A673 (cell line): Measurements from ENCODE around the gene VPS8. TPM values are rescaled to one million over a fixed set of nuclear protein-coding genes. Genes with fewer than 3 reads are reported as not detected.

Experiments
- BruUV-seq: library from RNA; stranded (reverse); fragments of 400-500 nt; replicated peaks from 2 replicates; lab custom pipeline; 2021; lab: Mats Ljungman, UMichigan
- CTCF ChIA-PET: fragments of 300-600 bp; sonication (Branson Sonifier 250); formaldehyde crosslinking; loops from one replicate; lab custom pipeline; 2022; ENCODE audit warnings: antibody characterized with exemption; lab: Charles Lee
- POLR2A ChIA-PET: fragments of 300-600 bp; sonication (Branson Sonifier 250); formaldehyde crosslinking; loops from one replicate; lab custom pipeline; 2022; ENCODE audit warnings: antibody characterized with exemption; ENCODE audit not compliant: low non-redundant PET; lab: Charles Lee
- DNase-seq: peaks from one replicate; pipeline ENCODE4 v3.0.0-alpha.2; 2015; ENCODE audit warnings: low spot score
- H3K27ac ChIP-seq: fragments of 200-600 bp; sonication (generic); 2 replicates; pipeline ENCODE4 v1.5.1; 2016; ENCODE audit warnings: mixed run types, low read depth, mild to moderate bottlenecking, mixed read lengths, antibody characterized with exemption, low read length; ENCODE audit not compliant: poor library complexity, severe bottlenecking
- H3K27me3 ChIP-seq: fragments of 200-600 bp; sonication (generic); replicated peaks from 2 replicates; pipeline ENCODE4 v1.6.1; 2017; ENCODE audit warnings: mixed run types, low read depth, mild to moderate bottlenecking, mixed read lengths, antibody characterized with exemption, low read length; ENCODE audit not compliant: insufficient read depth, poor library complexity
- H3K36me3 ChIP-seq: fragments of 200-600 bp; sonication (generic); 2 replicates; pipeline ENCODE4 v1.6.1; 2016; ENCODE audit warnings: mixed run types, mild to moderate bottlenecking, mixed read lengths, antibody characterized with exemption, low read length; ENCODE audit not compliant: insufficient read depth, poor library complexity, severe bottlenecking
- H3K4me1 ChIP-seq: fragments of 200-600 bp; sonication (generic); 2 replicates; pipeline ENCODE4 v1.6.1; 2017; ENCODE audit warnings: mixed run types, mild to moderate bottlenecking, mixed read lengths, antibody characterized with exemption, low read length; ENCODE audit not compliant: insufficient read depth, poor library complexity, severe bottlenecking
- H3K4me3 ChIP-seq: fragments of 200-600 bp; sonication (generic); 2 replicates; pipeline ENCODE4 v1.5.1; 2016; ENCODE audit warnings: low read depth, mixed run types, mild to moderate bottlenecking, mixed read lengths, low read length; ENCODE audit not compliant: poor library complexity, severe bottlenecking
- H3K9me3 ChIP-seq: fragments of 200-600 bp; sonication (generic); 2 replicates; pipeline ENCODE4 v1.6.1; 2016; ENCODE audit warnings: mixed run types, low read depth, mild to moderate bottlenecking, mixed read lengths, antibody characterized with exemption, low read length; ENCODE audit not compliant: poor library complexity, severe bottlenecking
- EZH2 ChIP-seq: fragments of 200-600 bp; sonication (generic); IDR thresholded peaks from 2 replicates; pipeline ENCODE4 v1.6.1; 2017; ENCODE audit warnings: borderline replicate concordance, low read depth, mild to moderate bottlenecking, mixed read lengths, antibody characterized with exemption, low read length; ENCODE audit not compliant: poor library complexity, severe bottlenecking
- intact Hi-C: fragments of 100-400 bp; cut with micrococcal nuclease; formaldehyde crosslinking; loops from one replicate; pipeline ENCODE4 v1.10.0; 2022; ENCODE audit not compliant: unreplicated experiment
- total RNA-seq: library from RNA; stranded (reverse); gene quantifications from 2 replicates; pipeline ENCODE4 v1.2.3, GENCODE V29; 2021
- TF ChIP-seq, protein P1 (sequence below): fragments of 300-800, 200-600 bp; sonication (generic); conservative IDR thresholded peaks from 2 replicates; pipeline ENCODE4 v1.5.1; 2017; ENCODE audit warnings: low read depth, mild to moderate bottlenecking, antibody characterized with exemption, low read length, moderate library complexity, mixed read lengths

Gene VPS8
- total RNA-seq, 1 experiment from 2014 or later, result 42.3 TPM

- Histone ChIP-seq H3K9me3 (no peaks in the 10 kb centered on the region), H3K4me1 (no peaks in the 10 kb centered on the region), H3K27me3 (no peaks in the 10 kb centered on the region), H3K27ac (no peak overlapping the region), H3K36me3 (no peaks in the 10 kb centered on the region), H3K4me3 (no peak overlapping the region)
- CTCF ChIA-PET, result no interaction called here
- TF ChIP-seq EZH2, result no peak
- TF ChIP-seq, protein P1, sequence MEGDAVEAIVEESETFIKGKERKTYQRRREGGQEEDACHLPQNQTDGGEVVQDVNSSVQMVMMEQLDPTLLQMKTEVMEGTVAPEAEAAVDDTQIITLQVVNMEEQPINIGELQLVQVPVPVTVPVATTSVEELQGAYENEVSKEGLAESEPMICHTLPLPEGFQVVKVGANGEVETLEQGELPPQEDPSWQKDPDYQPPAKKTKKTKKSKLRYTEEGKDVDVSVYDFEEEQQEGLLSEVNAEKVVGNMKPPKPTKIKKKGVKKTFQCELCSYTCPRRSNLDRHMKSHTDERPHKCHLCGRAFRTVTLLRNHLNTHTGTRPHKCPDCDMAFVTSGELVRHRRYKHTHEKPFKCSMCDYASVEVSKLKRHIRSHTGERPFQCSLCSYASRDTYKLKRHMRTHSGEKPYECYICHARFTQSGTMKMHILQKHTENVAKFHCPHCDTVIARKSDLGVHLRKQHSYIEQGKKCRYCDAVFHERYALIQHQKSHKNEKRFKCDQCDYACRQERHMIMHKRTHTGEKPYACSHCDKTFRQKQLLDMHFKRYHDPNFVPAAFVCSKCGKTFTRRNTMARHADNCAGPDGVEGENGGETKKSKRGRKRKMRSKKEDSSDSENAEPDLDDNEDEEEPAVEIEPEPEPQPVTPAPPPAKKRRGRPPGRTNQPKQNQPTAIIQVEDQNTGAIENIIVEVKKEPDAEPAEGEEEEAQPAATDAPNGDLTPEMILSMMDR, result no peak
- no TSS peak for BruUV-seq
- intact Hi-C loops, result no loop called here
- POLR2A ChIA-PET, result no interaction called here
- no peak for DNase-seq
These were observed 278.8 kb downstream of the VPS8 start for GRCh38 chr3:185090811-185091210.

DNA sequence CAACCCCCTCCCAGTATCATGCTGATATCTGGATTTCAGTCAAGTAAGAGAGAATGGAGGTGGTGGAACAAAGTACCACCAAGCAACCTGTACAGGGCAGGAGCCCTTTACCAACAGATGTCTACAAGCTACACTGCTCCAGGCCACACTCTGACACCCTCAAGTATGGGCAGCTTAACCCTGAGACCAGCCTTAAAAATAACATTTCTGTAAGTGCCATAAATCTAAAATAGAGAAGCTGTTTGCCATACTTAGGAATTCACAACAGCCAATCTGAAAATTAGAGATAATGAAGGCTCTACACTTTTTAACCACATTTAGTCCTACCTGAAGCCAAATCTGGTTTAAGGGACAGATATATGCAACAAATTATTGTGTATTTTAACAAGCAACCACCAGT lies 281.1 kb downstream of the VPS8 start:
- Histone ChIP-seq H3K9me3 (no peaks in the 10 kb centered on the region), H3K27ac (no peak overlapping the region), H3K27me3 (no peaks in the 10 kb centered on the region), H3K4me3 (no peak overlapping the region), H3K4me1 (no peaks in the 10 kb centered on the region), H3K36me3 (no peaks in the 10 kb centered on the region)
- intact Hi-C loops, result no loop called here
- no peak for DNase-seq
- no TSS peak for BruUV-seq
- TF ChIP-seq, protein P1, result no peak
- TF ChIP-seq EZH2, result no peak
- ChIA-PET POLR2A (no interaction called here), CTCF (no interaction called here)

DNA sequence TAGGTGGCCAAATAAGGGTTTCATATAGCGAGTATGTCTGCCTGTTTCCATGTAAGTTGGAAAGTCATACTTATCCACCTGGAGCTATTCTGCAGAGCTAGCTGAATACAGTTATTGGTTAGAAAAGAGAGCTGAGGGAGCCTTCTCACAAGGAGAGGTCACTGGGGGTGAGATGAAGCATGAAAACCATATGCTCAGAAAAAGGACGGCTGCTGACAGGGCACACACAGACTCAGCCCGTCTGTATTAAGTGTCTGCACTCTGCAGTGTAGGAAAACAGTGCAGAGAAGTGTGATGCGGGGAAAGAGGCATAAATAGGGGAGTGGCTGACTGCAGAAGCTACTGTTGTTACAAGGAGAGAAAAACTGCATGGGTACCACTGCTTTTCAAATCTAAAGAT lies 282.7 kb downstream of the VPS8 start:
- intact Hi-C loops, result no loop called here
- H3K27ac ChIP-seq, result no peak overlapping the region
- no peak overlapping the region for H3K4me3 ChIP-seq
- BruUV-seq, result no TSS peak
- no peak for DNase-seq
- ChIA-PET POLR2A (no interaction called here), CTCF (no interaction called here)
- no peaks in the 10 kb centered on the region for H3K4me1 ChIP-seq
- TF ChIP-seq, protein P1, result no peak
- no peak for TF ChIP-seq EZH2
- no peaks in the 10 kb centered on the region for H3K9me3 ChIP-seq
- H3K27me3 ChIP-seq, result no peaks in the 10 kb centered on the region
- no peaks in the 10 kb centered on the region for H3K36me3 ChIP-seq

Other genes starting within 250 kb of the VPS8 start
- 47.6 and 51.2 TPM in 2 replicates for gene MAGEF1, start 100.1 kb upstream of the VPS8 start, total RNA-seq